Stimulated activated CD4-positive, alpha-beta T cell treated with anti-CD3 and anti-CD28 coated beads, Interleukin-4, amount 100 ng/mL, for 48 hours (primary cell): ENCODE data around the gene BLTP3B.
"Not testable (repeated sequence)": the region's sequence is repeated elsewhere in the genome, so short reads cannot be mapped to it uniquely, and the experiment has no call there.

ENCODE experiments used
- DNase-seq, 2 donors: peaks; one replicate each; pipeline ENCODE4 v3.0.0-alpha.2; 2020; ENCODE audit warnings: low read depth in 2 of 2

BLTP3B gene

GRCh38 chr12:100142851-100143559, at the start of gene BLTP3B:
BLTP3B (minus strand) TSS chr12:100142874; CDS start chr12:100142635, 239 bp downstream.
- DNase-seq = peak; percentile 92 to 94

GRCh38 chr12:100189636-100190394, 47.1 kb upstream of the BLTP3B start:
- DNase-seq = no peak

GRCh38 chr12:100188888-100189635, 46.4 kb upstream of the BLTP3B start:
- not testable (repeated sequence) for DNase-seq

GRCh38 chr12:100187857-100188519, 45.3 kb upstream of the BLTP3B start:
- DNase-seq = no peak

GRCh38 chr12:100187068-100187467, 44.4 kb upstream of the BLTP3B start:
- DNase-seq = no peak

- no peak for DNase-seq
Measured at GRCh38 chr12:100186071-100186470, 43.4 kb upstream of the BLTP3B start.

- DNase-seq = no peak
Measured at GRCh38 chr12:100185361-100185894, 42.8 kb upstream of the BLTP3B start.

GRCh38 chr12:100184549-100185145, 42.0 kb upstream of the BLTP3B start:
- no peak for DNase-seq

GRCh38 chr12:100179252-100179651, 36.6 kb upstream of the BLTP3B start:
- no peak for DNase-seq

GRCh38 chr12:100176493-100176892, 33.8 kb upstream of the BLTP3B start:
- DNase-seq = not testable (repeated sequence)

- no peak for DNase-seq
Measured at GRCh38 chr12:100174495-100174894, 31.8 kb upstream of the BLTP3B start.

GRCh38 chr12:100173111-100173510, 30.4 kb upstream of the BLTP3B start:
- DNase-seq = no peak

- DNase-seq = no peak
Measured at GRCh38 chr12:100171248-100171647, 28.6 kb upstream of the BLTP3B start.

- no peak for DNase-seq
Measured at GRCh38 chr12:100170313-100170858, 27.7 kb upstream of the BLTP3B start.

- no peak for DNase-seq
Measured at GRCh38 chr12:100169345-100169744, 26.7 kb upstream of the BLTP3B start.

GRCh38 chr12:100168562-100168961, 25.9 kb upstream of the BLTP3B start:
- DNase-seq = no peak

- DNase-seq = no peak
Measured at GRCh38 chr12:100166232-100166631, 23.6 kb upstream of the BLTP3B start.

GRCh38 chr12:100165356-100165755, 22.7 kb upstream of the BLTP3B start:
- no peak for DNase-seq

- no peak for DNase-seq
Measured at GRCh38 chr12:100164153-100164704, 21.6 kb upstream of the BLTP3B start.

- DNase-seq = peak; percentile 50 to 57
Measured at GRCh38 chr12:100163416-100164152, 20.9 kb upstream of the BLTP3B start.
